ENCODE results near the gene ADCY10. TPM values are rescaled to one million over a fixed set of nuclear protein-coding genes. Genes with fewer than 3 reads are reported as not detected.

The ADCY10 gene
- total and polyA plus RNA-seq, 2 of the 4 experiments (the other 2 are of a cell fraction): under 0.01 to 0.03 TPM

DNA sequence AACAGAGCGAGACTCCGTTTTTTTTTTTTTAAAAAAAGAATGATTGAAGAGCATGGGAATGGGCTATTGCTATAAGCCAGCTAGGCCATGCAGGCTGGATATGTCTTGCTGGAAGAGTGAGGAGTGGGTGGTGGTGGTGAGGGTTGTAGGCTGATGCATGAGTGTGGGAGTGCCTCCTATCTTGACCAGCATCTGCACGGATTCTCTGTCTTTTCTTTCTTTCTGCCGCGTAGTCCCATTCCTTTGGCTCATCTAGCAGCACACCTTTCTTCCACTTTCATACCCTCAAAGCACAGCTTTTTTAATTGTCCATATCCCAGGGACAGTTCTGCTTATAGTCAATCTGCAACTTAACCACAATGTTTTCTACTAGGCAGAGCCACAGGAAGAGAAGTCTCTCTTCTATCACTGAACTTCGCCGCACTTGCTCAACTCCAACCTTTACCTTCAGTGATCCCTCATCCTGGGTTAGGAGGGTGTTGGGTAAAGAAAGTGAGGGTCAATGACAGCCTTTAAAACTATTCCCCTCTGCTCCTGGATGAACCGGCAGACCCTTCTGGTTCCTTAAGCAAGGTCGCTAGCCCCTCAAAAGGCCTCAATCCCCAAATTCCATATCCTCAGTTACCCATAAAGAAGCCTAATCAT is 15.2 kb downstream of the ADCY10 start:
- no peak overlapping the region for H3K27ac ChIP-seq (ENCODE audit: insufficient read depth, low read length)
- H3K23ac ChIP-seq (ENCODE audit: low read depth, low read length): no peak overlapping the region
- ATAC-seq (ENCODE audit: low read depth) (no peak), DNase-seq (no peak)
- H4K20me1 ChIP-seq (ENCODE audit: insufficient read depth, low read length): no peaks in the 10 kb centered on the region
- H3K36me3 ChIP-seq (ENCODE audit: control insufficient read depth, insufficient read depth, low read length): no peaks in the 10 kb centered on the region
- dilution Hi-C loops (cut with HindIII; ENCODE audit: low sequenced_read_pairs, unreplicated experiment): no loop called here
- TF ChIP-seq, protein P1, sequence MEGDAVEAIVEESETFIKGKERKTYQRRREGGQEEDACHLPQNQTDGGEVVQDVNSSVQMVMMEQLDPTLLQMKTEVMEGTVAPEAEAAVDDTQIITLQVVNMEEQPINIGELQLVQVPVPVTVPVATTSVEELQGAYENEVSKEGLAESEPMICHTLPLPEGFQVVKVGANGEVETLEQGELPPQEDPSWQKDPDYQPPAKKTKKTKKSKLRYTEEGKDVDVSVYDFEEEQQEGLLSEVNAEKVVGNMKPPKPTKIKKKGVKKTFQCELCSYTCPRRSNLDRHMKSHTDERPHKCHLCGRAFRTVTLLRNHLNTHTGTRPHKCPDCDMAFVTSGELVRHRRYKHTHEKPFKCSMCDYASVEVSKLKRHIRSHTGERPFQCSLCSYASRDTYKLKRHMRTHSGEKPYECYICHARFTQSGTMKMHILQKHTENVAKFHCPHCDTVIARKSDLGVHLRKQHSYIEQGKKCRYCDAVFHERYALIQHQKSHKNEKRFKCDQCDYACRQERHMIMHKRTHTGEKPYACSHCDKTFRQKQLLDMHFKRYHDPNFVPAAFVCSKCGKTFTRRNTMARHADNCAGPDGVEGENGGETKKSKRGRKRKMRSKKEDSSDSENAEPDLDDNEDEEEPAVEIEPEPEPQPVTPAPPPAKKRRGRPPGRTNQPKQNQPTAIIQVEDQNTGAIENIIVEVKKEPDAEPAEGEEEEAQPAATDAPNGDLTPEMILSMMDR (conservative IDR thresholded peaks at IDR 0.05; ENCODE audit: low read depth, low read length): no peak
- TF ChIP-seq CEBPB (IDR thresholded peaks at IDR 0.05; ENCODE audit: low read depth, low read length) (no peak), FOS (IDR thresholded peaks at IDR 0.05; ENCODE audit: low read depth, low read length) (no peak), MXI1 (IDR thresholded peaks at IDR 0.05; ENCODE audit: borderline replicate concordance, low read depth, low read length) (no peak), MAFK (IDR thresholded peaks at IDR 0.05; ENCODE audit: low read depth, low read length) (no peak), RAD21 (IDR thresholded peaks at IDR 0.05; ENCODE audit: low read length) (no peak), SMC3 (IDR thresholded peaks at IDR 0.05; ENCODE audit: low read depth, low read length) (no peak), NFE2L2 (IDR thresholded peaks at IDR 0.05; ENCODE audit: low read depth, low read length) (no peak), POLR2A (IDR thresholded peaks at IDR 0.05; ENCODE audit: low read depth, low read length) (no peak), RFX5 (IDR thresholded peaks at IDR 0.05; ENCODE audit: low read depth, low read length) (no peak), MAZ (IDR thresholded peaks at IDR 0.05; ENCODE audit: borderline replicate concordance, low read depth, low read length) (no peak), BHLHE40 (IDR thresholded peaks at IDR 0.05; ENCODE audit: low read depth, low read length) (no peak)
- TF ChIP-seq, protein P2, sequence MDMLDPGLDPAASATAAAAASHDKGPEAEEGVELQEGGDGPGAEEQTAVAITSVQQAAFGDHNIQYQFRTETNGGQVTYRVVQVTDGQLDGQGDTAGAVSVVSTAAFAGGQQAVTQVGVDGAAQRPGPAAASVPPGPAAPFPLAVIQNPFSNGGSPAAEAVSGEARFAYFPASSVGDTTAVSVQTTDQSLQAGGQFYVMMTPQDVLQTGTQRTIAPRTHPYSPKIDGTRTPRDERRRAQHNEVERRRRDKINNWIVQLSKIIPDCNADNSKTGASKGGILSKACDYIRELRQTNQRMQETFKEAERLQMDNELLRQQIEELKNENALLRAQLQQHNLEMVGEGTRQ (IDR thresholded peaks at IDR 0.05; ENCODE audit: low read depth, low read length): no peak
- no peak overlapping the region for H3K18ac ChIP-seq (ENCODE audit: low read depth, low read length)
- H2AFZ ChIP-seq (replicated peaks; ENCODE audit: low read length, poor library complexity): no peak overlapping the region
- CTCF ChIA-PET: no interaction called here
- H3K4me2 ChIP-seq (ENCODE audit: low read depth, low read length): no peak overlapping the region
- H3K79me1 ChIP-seq (ENCODE audit: low read depth in 1 of 2, low read length in 2 of 2): no peaks in the 10 kb centered on the region
- 100% methylated on average over 4 of the region's 9 CpGs; no CpG with 5 or more reads in 1 of the 2 experiments for WGBS, 2 experiments (ENCODE audit: extremely low coverage in 2 of 2, insufficient read length in 1 of 2)
- no peak overlapping the region for H2BK20ac ChIP-seq (ENCODE audit: low read depth, low read length)
- peak overlapping the region; percentile 40; the same call in 1 of the 2 replicates for H2BK120ac ChIP-seq (ENCODE audit: low read depth, low read length)
- no TSS peak for BruUV-seq (replicated peaks)
- no peaks in the 10 kb centered on the region for H3K9me3 ChIP-seq (ENCODE audit: control insufficient read depth, insufficient read depth, low read length)
- H3K9me1 ChIP-seq (ENCODE audit: insufficient read depth, low read length): peaks cover 5% of the 10 kb centered on the region
- in situ Hi-C loops (cut with MboI; ENCODE audit: low sequenced_read_pairs): no loop called here
- peaks cover 4% of the 10 kb centered on the region for H3K4me1 ChIP-seq (ENCODE audit: control insufficient read depth, insufficient read depth, low read length)
- no peak overlapping the region for H3K4me3 ChIP-seq (ENCODE audit: insufficient read depth, low read depth, low read length)
- POLR2A ChIA-PET (ENCODE audit: unreplicated experiment): no interaction called here
- peak overlapping the region; percentile 56 for H2AK9ac ChIP-seq (replicated peaks; ENCODE audit: low read depth, low read length, poor library complexity)
- no peak overlapping the region for H4K5ac ChIP-seq (ENCODE audit: low read depth, low read length)
- no peaks in the 10 kb centered on the region for H3K27me3 ChIP-seq (ENCODE audit: control insufficient read depth, insufficient read depth, low read length)
- H3K9ac ChIP-seq (ENCODE audit: low read depth, low read length): no peak overlapping the region
- H2AK5ac ChIP-seq (ENCODE audit: low read depth, low read length): no peak overlapping the region
- intact Hi-C loops (cut with micrococcal nuclease): no loop called here
- no peak overlapping the region for H3K14ac ChIP-seq (replicated peaks; ENCODE audit: low read depth, low read length)
- H3K56ac ChIP-seq (ENCODE audit: extremely low read depth, insufficient read depth, low read length): no peak overlapping the region
- no peak overlapping the region for H2BK5ac ChIP-seq (ENCODE audit: low read depth, low read length, poor library complexity, severe bottlenecking)
- H3K4ac ChIP-seq (ENCODE audit: low read depth, low read length): no peak overlapping the region
- H2BK15ac ChIP-seq (ENCODE audit: low read depth, low read length): no peak overlapping the region
- no peak overlapping the region for H4K91ac ChIP-seq (ENCODE audit: insufficient read depth, low read depth, low read length)
- no peak overlapping the region for H4K8ac ChIP-seq (ENCODE audit: low read depth in 2 of 2, low read length in 2 of 2)

Data from IMR-90 (cell line).